ENCODE measurements around the gene KAT5.
"Not testable (repeated sequence)": the region's sequence is repeated elsewhere in the genome, so short reads cannot be mapped to it uniquely, and the experiment has no call there.

Gene KAT5

DNA sequence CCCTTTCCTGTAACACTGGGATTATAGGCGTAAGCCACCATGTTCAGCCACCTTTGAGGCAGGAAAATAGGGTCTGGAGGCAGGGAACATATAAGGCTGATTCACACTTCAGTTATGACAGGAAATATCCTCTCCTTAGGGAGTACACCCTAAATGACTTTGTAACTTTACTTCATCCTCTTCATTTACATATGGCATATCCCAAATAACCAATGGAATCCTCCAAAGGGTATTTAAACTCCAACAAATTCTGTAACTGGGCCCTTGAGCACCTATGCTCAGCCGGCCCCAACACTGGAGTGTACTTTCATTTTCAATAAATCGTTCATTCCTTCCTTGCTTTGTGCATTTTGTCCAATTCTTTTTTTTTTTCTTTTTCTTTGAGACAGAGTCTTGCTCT, 1.6 kb upstream of the KAT5 start:
- no peak for DNase-seq

DNA sequence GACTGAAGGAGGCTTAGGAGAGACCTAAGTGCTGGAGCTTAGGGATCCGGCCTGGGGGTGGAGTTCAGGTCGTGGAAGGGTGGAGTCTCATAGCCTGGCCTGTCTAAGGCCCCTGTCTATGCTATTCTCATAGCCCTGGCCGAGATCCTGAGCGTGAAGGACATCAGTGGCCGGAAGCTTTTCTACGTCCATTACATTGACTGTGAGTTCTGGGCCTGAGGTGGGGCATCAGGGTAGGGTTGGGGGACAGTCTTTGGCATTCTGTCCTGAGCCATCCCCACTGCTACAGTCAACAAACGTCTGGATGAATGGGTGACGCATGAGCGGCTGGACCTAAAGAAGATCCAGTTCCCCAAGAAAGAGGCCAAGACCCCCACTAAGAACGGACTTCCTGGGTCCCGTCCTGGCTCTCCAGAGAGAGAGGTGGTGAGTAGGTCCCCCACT, 603 bp downstream of the KAT5 start:
- DNase-seq = no peak

DNA sequence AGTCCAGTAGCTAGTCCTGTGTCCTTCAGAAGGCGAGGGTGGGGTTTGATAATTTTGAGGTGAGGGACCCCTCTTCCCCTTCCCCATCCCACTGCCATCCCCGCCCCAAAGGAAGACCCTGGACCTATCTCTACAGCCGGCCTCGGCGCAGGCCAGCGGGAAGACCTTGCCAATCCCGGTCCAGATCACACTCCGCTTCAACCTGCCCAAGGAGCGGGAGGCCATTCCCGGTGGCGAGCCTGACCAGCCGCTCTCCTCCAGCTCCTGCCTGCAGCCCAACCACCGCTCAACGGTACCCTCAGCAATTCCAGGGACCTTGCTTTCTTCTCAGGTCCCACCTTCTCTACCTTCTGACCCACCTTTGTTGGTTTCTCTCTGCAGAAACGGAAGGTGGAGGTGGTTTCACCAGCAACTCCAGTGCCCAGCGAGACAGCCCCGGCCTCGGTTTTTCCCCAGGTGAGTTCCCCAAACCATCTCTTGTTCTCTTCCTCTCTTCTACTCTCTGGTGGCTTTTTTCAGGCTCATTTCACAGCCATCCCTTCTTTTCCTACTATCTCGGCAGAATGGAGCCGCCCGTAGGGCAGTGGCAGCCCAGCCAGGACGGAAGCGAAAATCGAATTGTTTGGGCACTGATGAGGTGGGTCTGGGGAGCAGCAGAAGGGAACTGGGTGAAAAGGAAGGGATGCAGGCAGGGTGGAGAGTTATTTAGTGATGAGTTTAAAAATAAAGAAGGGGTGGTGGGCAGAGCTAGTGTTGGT, 1.3 kb downstream of the KAT5 start:
- no peak for DNase-seq

DNA sequence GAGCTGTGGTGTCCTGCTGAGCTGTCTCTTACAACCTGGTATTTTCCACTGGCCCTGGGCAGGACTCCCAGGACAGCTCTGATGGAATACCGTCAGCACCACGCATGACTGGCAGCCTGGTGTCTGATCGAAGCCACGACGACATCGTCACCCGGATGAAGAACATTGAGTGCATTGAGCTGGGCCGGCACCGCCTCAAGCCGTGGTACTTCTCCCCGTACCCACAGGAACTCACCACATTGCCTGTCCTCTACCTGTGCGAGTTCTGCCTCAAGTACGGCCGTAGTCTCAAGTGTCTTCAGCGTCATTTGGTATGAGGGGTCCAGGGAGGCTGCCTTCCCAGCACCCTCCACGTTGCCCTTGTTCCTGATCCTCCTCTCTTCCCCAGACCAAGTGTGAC, 2.4 kb downstream of the KAT5 start:
- DNase-seq = no peak

DNA sequence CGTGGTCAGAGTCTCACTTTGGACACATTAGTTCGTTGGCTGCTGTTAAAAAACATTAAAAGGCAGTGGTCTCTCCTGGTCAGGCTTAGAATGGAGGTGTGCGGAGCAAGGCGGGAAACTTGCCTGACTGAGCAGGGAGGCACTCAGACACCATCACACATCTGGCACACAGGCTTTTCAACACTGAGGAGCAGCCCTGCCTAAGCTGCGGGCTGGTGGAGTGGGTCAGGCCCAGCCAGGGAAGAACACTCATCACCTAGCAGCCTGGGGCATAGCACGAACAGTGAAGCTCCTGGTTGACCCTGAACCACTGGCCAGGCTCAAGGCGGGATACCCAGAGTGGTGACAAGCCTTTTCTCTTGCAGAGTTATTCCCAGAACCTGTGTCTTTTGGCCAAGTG, 4.2 kb downstream of the KAT5 start:
- DNase-seq = no peak

DNA sequence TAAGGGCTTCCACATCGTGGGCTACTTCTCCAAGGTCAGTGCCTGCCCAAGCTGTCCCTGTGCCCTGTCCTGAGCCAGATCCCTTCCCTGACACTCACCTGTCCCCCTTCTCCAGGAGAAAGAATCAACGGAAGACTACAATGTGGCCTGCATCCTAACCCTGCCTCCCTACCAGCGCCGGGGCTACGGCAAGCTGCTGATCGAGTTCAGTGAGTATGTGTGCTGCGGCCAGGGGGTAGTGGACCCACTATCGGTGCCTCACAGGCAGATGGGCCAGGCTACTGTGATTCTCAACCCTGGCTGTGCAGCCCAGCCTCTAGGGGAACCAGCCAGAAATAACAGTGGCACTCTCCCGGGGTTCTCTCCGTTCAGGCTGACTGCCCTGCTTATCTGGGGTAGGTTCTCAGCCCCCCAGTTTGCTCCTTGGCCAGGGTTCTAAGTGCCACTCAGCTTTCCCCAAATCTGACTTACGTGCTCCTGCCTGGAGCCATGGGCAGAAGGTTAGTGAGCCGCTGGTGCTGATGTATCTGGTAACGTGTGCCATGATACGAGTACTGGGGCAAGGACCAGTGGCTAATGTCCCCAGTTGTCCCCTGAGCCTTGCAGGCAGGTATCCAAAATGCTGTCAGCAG, 4.8 kb downstream of the KAT5 start:
- DNase-seq = no peak

DNA sequence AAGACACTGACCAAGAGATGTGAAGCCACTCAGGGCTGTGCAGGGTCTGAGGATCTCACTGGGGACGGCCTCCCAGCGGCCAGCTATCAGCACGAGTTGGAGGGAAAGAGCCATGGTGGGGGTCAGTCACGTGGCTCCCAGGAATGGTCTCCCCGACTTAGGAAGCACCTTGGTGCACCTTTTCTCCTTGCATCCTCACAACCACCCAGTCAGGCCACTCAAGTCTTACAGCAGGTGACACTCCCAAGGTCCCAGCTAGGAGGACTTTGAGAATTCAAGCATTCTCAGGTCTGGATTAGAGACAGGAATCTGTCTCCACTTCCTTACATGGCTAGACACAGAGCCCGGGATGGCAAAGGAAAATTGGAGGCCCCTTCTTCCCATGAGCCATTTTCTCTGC, 5.9 kb downstream of the KAT5 start:
- DNase-seq = no peak

DNA sequence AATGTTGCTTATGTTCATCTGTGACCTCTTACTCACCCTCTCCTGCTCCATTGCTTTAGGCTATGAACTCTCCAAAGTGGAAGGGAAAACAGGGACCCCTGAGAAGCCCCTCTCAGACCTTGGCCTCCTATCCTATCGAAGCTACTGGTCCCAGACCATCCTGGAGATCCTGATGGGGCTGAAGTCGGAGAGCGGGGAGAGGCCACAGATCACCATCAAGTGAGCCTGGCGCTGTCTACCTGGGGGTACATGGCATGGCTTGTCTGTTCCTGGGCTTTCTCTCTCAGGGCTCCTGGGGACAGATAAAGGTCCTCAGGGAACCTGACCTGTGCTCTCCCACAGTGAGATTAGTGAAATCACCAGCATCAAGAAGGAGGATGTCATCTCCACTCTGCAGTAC, 6.5 kb downstream of the KAT5 start:
- DNase-seq = no peak

DNA sequence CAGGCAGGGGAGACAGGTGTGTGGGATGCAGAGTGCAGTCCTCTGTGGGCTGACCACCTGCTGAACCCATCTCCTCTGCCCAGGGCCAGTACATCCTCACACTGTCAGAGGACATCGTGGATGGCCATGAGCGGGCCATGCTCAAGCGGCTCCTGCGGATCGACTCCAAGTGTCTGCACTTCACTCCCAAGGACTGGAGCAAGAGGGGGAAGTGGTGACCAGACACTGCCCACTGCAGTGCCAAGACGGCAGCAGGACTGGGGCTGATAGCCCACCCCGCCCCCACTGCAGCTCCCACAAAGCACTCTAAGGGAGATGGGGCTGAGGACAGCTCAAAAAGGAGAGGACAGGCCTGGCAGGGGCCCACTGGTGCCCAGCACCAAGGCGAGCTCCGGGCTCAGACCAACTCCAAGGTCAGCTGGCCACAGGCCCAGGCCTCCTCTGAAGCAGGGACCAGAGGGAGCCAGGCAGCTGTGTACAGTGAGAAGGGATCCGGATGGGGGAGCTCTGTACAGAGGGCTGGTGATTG, 7.0 kb downstream of the KAT5 start:
- no peak for DNase-seq

DNA sequence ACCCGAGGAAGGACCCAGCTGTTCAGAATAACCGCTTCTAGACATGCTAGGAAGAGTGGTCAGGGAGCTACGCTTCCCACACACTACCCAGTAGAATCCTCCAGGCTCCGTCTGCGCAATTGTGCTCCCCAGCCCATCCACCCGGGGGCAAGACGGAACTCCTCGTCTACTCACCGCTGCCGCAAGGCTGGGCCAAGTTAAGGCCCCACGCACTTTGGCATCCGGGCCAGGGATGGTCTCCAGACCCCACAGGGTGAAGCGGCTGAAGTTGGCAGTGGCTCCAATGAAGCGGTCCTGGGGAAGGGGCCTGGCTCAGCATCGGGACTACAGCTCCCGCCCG, 7.8 kb downstream of the KAT5 start:
- DNase-seq = no peak

DNA sequence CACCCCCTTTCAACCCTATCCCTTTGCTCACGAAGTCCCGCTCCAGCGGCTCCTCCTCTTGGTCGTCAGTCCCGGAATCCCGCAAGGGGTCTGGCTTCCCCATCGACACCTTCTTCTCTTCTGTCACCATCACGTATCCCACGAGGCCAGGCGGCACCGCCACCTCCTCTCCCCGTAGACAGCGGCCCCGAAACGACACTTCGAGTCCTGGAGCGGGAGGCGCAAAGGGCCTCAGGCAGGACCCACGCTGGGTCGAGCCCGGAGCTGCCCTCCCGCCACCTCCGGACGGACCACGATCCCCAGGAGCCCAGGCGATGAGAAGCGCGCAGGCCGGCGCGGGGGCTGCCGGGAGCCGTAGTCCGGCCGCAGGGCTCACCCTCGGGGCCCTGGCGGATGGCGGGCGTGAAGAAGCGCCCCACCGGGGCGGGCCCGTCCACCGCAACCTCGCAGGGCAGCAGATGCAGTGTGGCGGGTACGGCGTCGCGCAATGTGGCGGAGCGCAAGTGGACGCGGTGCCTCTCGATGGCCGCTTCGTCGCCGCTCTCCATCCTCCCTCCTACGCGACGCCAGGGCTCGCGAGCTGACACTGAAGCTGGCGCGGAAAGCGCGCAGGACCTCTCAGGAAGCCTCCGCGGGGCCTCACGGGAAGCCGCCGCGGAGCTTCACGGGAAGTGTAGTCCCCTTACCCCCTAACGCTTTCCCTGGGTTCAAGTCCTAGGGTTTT, 8.3 kb downstream of the KAT5 start, which contains the start of gene RNASEH2C:
RNASEH2C (minus strand) TSS at position 588 of the 724 bp plus-strand sequence; CDS start at position 548, 40 bp downstream.
- peak; percentile 96 for DNase-seq

DNA sequence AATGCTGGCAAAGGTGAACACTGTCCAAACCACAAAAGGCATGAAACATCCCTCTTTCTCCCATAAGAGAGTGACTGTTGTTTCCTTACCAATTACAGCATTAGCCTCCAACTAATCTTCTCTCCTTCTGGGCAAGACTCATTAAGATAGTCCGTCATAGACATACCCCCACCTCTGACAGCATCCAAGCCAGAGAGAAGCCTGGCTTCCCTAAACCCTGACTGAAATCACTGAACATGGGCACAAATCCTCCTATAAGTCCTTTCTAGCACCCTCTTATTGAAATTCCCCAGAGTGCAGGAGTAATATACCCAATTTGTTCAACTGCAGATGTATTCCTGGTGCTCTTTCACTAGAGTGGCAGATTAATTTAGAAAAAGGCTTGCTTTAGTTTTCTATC, 10.2 kb downstream of the KAT5 start:
- no peak for DNase-seq

DNA sequence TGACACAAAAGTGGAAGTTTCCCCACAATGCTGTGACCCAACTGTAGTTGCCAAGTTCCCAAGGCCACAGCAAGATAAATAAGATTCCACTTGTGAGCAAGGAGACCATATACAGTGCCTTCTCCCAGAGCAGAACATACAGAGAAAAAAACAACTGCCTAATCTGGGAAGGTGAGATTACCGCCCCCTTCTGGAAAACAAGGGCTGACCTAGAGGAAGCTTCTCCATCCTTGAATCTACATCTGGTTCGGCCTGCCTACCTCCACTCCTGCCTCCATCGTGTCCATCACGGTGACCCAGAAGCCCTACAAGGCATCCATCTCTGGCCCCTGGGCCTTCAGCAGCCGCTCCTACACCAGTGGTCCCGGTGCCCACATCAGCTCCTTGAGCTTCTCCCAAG, 14.6 kb downstream of the KAT5 start:
- DNase-seq = no peak

DNA sequence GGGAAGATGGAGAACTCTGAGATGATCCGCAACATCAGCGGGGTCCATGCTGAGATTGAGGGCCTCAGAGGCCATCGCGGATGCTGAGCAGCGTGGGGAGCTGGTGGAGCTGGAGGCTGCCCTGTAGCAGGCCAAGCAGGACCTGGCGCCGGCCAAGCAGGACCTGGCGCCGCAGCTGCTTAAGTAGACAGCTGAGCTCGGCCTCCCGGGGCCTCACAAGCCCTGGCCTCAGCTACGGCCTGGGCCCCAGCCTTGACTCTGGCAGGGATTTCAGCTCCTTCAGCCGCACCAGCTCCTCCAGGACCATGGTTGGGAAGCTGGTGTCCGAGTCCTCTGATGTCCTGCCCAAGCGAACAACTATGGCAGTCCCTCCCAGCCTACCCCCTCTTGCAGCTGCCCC, 15.8 kb downstream of the KAT5 start:
- DNase-seq = no peak

DNA sequence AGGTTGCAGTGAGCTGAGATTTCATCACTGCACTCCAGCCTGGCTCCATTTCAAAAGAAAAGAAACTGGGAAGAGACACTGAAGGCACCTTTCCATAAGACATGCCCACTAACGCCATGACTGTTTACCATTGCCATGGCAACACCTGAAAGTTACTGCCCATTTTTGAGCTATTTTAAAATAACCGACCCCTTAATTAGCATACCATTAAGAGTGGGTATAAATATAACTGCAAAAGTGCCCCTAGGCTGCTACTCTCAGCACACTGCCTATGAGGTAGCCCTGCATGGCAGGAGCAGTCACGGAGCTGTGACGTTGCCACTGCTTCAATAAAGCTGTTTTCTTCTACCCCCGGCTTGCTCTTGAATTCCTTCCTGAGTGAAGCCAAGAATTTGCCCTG, 18.4 kb downstream of the KAT5 start:
- no peak for DNase-seq

DNA sequence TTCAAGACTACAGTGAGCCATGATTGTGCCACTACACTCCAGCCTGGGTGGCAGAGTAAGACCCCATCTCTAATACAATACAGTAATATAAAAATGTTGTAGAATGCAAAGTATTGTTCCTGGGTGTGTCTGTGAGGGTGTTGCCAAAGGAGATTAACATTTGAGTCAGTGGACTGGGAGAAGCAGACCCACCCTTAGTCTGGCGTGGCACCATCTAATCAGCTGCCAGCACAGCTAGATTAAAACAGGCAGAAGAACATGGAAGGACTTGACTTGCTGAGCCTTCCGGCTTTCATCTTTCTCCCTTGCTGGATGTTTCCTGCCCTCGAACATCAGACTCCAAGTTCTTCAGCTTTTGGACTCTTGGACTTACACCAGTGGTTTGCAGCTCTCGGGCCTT, 23.1 kb downstream of the KAT5 start:
- not testable (repeated sequence) for DNase-seq

DNA sequence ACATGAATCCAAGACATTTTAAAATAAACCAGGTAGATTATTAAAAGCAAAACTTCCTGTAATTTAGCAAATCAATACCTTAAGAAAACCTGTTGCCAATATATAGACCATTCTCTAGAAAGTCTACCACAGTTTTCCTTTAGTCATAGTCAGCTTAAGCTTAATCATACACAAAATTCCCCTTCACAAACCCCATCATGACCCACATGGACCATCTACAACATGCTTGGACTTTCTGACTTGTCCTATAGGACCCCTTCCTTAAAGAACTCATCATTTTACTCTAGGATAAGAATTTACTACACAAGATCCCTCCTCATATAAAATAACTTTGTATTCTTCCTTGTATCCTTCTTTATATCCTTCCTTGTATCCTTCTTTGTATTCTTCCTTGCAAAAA, 24.8 kb downstream of the KAT5 start:
- DNase-seq = no peak

DNA sequence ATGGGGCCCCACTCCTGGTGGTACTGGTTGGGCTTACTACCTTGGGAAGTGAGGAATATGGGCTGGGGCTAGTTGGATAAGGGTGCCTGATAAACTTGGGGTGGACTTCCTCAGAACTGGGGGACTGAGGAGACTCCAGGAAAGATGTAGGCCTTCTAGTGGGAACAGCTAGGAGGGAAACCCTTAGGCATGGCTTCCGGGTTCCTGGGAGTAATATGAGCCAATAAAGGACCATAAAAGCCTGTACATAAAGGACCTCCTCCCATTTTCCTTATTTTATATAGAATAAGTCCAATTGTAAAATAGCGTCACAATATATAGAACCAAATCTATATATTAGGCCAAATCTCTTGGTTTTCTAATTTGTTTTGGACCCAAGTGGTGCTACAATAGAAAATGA, 27.0 kb downstream of the KAT5 start:
- no peak for DNase-seq

DNA sequence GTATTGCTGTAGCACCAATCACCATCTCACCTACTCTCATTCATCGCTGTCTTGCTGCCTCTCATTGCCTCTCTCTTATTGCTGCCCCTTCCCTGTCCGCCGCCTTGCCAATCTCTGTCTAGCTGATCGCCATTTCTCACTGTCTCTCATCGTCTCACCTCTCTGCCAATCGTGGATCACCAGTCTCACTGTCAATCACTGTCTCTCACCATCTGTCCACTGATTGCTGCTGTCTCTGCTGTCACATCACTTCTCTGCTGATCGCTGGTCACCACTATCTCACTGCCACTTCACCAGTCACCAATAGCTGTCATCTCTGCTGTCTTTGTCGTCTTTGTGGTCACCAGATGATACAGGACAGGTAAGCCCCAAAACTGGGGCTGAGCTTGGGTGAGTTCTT, 29.1 kb downstream of the KAT5 start:
- no peak for DNase-seq

DNA sequence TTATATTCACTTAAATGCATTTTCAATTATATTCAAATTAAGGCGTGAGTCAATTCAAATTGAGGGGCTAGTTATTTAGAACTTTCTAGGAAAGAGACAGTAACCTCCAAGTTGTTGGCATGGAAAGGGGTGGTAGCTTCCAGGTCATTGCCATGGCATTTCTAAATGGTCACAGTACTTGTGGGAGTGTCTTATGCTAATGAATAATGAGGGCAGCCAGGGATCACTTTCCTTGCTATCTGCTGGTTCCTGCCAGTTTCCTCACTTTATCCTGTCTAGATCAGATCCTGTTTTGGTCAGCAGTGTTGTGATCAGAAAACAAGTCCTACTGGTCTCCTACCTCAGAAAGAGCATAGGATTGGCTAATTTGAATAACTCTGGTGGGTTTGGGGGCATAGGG, 30.3 kb downstream of the KAT5 start:
- no peak for DNase-seq

DNA sequence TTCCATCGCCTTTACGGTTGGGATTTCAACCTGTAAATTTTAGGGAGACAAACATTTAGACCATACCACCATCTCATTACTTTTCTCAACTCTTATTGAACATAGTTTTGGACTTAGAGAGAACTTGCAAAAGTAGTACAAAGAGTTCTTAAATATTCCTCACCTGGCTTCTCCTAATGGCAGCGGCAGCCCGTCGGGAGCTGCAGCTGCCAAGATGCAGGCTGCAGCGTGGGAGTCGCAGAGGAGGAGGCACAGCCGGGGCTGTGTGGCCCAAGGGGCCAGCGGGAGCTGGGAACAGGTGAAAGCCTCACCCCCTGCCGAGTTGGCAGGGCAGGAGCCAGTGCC, 31.6 kb downstream of the KAT5 start:
- DNase-seq = no peak

DNA sequence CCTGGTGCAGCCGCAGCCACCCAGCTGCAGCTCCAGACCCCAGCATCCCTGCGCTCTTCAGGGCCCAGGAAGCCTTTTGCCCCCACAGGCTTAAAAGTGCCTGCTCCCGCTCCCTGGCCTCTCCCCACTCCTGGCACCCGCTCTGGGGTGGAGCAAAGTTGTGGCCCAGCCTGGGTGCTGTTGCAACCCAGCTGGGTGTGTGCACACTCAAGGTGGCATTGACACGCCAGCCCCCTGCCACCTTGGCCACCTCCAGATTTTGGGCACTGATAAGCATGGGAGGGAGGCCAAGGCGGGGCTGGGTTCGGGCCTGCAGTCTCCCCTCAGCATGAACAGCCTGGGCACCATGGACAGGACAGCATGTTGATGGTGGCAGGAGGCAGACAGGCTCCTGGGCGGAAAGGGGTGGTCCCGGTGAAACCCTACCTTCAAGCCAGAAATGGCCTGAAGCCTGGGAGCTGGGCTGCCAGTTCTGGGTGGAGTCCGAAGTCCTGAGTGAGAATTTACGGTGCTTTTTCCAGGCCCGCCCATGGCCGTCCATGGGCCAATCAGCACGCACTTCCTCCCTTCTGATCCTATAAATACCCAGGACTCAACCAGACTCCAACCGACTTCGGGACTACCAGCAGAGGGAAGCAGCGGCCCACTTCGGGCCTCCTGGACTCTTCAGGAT, 32.1 kb downstream of the KAT5 start:
- peak; percentile 6 for DNase-seq

DNA sequence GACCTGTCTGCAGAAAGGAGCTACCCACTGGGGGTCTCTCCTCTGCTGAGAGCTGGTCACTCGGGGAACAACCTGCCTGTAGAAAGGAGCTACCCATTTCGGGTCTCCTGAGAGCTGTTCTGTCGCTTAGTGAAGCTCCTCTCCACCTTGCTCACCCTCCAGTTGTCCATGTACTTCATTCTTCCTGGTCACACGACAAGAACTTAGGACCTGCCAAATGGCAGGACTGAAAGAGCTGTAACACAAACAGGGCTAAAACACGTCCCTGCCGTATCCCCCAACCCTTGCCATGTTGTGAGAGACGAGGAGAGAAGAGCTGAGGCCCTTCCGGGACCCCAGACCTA, 32.6 kb downstream of the KAT5 start:
- no peak for DNase-seq

DNA sequence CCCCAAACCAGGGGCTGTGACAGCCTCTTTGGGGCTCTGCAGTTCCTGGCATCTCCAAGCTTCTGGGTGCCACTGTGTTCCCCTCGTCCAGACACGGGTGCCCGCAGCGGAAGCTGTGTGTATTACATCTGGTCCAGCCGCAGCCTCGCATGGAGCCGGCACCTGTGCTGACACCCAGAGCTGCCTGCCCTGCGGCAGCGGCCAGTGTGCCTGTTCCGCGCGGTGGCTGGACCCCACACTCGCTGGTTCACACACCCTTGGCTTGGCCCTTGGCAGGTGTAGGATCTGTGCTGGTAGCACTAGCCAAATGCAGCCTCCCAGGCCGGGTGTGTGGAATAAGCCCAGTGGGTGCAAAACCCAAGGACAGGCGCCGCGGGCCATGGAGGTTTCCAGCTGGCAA, 33.0 kb downstream of the KAT5 start:
- no peak for DNase-seq

Data from retina (tissue), 1 donor.